NOMO-1 treated with dmso at 0.1 percent for 144 hours (cell line): ENCODE data around the gene MVB12B.
"Not testable (repeated sequence)": the region's sequence is repeated elsewhere in the genome, so short reads cannot be mapped to it uniquely, and the experiment has no call there.

Experiments
- DNase-seq: peaks from one replicate; lab custom pipeline; 2025; ENCODE audit not compliant: unreplicated experiment; lab: John Stamatoyannopoulos, UW

Gene MVB12B, protein sequence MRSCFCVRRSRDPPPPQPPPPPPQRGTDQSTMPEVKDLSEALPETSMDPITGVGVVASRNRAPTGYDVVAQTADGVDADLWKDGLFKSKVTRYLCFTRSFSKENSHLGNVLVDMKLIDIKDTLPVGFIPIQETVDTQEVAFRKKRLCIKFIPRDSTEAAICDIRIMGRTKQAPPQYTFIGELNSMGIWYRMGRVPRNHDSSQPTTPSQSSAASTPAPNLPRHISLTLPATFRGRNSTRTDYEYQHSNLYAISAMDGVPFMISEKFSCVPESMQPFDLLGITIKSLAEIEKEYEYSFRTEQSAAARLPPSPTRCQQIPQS

DNA sequence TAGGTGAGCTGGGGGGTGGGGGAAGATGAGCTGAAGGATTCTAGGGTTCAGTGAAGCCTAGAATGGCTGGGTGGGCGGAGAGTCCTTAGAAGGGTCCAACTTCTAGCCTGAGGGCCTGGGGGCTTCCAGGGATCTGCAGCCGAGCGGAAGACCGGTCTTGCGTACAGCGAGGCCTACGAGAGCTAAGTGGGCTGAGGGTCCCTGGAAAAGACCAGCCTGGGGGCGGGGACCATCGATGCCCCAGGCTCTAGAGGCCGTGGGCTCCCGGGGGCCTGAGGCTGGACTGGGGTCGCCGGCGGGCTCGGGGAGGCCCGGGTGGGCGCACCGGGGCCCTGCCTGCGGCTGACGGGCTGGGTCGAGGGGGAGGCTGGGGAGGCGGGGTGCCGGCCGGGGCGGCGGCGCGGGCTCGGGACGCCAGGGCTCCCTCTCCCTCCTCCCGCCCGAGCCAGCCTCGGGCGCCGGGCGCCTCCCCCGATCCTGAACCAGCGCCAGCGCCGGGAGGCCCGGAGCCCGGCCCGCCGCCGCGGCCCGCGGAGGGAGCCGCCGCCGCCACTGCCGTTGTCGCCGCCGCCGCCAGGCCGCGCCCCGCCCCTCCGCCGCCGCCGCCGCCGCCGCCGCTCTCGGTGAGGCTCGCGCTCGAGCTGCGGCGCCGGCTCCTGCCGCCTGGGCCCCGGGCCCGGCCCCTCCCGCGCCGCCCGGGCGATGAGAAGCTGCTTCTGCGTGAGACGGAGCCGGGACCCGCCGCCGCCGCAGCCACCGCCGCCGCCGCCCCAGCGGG, at the start of gene MVB12B:
MVB12B (plus strand) TSS at position 602 of the 778 bp plus-strand sequence; CDS start at position 703, 101 bp downstream.
- no peak for DNase-seq

GRCh38 chr9:126283799-126284465, 42.7 kb upstream of the MVB12B start:
- DNase-seq: no peak

DNA sequence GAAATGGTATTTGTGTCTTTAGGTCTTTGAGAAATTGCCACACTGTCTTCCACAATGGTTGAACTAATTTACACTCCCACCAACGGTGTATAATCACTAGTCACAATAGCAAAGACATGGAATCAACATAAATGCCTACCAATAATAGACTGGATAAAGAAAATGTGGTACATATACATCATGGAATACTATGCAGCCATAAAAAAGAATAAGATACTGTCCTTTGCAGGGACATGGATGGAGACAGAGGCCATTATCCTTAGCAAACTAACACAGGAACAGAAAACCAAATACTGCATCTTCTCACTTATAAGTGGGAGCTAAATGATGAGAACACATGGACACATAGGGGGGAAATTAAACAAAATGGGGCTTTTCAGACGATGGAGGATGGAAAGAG, 41.0 kb upstream of the MVB12B start:
- not testable (repeated sequence) for DNase-seq

DNA sequence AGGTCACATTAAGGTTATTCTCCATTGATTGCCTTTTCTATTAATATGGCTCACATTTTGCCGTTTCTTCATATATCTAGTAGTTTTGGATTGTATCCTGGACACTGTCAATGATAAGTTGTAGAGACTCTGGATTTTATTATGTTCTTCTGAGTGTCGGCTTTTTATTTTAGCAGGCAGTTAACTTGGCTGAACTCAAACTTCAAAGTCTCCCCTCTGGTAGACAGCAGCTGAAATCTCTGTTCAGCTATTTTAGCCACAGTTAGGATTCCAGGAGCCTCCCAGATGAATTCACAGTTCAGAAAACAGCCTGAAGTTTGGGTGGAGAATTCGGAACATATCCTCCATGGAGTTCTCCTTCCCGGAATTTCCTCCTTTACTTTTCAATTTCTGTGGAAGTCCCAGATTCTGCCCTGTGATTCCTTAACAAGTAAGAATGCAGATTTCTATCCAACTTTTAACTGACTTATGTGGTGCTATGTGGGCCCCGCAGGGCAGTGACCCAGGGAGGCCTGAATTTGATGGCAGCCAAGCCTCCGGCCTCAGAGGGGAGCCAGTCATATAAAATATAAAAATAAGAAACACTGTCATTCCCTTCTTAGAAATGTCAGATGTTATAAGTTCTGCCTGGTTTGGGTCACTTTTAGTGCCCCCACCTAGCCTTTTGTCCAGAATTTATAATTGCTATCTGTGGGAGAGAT, 39.3 kb upstream of the MVB12B start:
- DNase-seq: no peak

- no peak for DNase-seq
These were observed 35.8 kb upstream of the MVB12B start for GRCh38 chr9:126290871-126291270.

- DNase-seq: no peak
These were observed 34.7 kb upstream of the MVB12B start for GRCh38 chr9:126291925-126292324.

GRCh38 chr9:126292736-126293521, 33.7 kb upstream of the MVB12B start:
- no peak for DNase-seq

DNA sequence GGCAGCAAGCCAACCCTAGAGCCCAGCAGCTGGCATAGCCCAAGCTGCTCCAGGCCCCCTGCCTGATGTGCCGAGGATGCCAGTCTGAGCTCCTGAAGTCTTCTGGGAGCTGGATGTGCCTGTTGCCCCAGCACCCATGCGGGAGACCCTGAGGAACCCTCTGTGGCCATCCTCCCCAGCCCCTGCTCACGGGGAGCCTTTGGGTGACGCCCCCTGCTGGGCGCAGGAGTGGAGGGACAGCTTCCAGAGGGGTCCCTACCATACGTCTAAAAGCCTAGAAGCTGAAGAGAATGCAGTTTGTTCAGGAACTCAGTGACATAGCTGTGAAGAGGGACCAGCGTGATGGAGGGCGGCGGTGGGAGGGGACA, 33.1 kb upstream of the MVB12B start:
- no peak for DNase-seq

- no peak for DNase-seq
These were observed 32.1 kb upstream of the MVB12B start for GRCh38 chr9:126294331-126295081.

GRCh38 chr9:126295082-126295477, 31.5 kb upstream of the MVB12B start:
- DNase-seq: no peak

- no peak for DNase-seq
These were observed 31.1 kb upstream of the MVB12B start for GRCh38 chr9:126295516-126295915.

- no peak for DNase-seq
These were observed 30.6 kb upstream of the MVB12B start for GRCh38 chr9:126295936-126296600.

- DNase-seq: no peak
These were observed 29.9 kb upstream of the MVB12B start for GRCh38 chr9:126296687-126297086.

GRCh38 chr9:126297661-126298060, 29.0 kb upstream of the MVB12B start:
- no peak for DNase-seq

DNA sequence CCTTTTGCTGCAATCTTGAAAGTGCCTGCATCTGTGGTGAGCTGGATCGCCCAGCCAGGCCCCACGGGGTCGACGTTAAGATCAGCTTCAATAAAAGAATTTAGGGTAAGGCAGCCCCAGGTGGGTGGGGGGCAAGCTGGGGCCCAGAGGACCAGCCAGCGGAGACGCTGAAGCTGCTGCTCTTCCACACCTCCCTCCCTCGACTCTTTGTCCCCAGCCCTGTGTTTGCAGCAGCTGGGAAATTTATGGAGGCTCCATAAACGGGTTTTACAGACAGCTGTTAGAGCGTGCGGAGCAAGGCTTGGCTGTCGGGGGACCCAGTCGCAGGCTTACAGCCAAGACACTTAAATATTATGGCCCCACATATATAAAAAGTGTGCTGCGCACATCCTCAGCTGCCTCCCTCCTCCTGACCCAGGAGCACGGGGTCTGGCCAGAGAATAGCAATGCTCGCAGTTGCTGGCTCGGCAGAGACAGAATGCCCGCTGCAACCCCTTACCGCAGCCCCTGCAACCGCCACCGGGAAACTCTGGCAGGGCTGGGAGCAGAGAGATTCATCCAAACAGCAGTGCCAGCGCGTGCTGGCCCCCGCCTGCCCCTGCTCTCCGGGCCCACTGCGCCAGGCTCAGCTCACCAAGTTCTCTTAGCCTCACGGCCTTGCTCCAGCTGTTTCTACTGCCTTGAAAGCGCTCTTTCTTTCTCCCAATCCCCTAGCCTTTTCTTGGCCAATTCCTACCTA, 28.4 kb upstream of the MVB12B start:
- DNase-seq: no peak

DNA sequence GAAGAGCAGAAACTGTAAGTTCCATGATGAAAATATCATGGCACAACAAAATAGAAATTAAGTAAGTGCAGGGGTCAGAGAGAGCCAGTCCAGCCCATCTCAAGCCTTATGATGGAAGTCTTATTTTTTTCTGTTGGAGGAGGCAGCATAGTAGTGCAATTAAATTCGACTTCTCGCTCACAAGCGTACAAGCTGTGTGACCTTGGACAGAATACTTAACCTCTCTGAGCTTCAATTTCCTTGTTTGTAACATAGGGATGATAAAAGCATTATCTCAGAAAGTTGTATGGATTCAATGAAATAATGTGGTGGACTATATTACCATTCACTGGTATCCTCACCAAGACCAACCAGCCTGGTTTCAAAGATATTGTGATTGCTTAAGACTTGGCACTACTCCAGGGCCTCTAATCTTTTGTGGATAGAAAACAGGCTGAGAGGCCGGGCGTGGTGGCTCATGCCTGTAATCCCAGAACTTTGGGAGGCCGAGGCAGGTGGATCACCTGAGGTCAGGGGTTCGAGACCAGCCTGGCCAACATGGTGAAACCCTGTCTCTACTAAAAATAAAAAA, 26.8 kb upstream of the MVB12B start:
- no peak for DNase-seq

- no peak for DNase-seq
These were observed 25.4 kb upstream of the MVB12B start for GRCh38 chr9:126301196-126301595.

- DNase-seq: peak; percentile 44
These were observed 24.5 kb upstream of the MVB12B start for GRCh38 chr9:126301985-126302603.
